ENCODE data around the gene TNNT2.

TNNT2 gene

DNA sequence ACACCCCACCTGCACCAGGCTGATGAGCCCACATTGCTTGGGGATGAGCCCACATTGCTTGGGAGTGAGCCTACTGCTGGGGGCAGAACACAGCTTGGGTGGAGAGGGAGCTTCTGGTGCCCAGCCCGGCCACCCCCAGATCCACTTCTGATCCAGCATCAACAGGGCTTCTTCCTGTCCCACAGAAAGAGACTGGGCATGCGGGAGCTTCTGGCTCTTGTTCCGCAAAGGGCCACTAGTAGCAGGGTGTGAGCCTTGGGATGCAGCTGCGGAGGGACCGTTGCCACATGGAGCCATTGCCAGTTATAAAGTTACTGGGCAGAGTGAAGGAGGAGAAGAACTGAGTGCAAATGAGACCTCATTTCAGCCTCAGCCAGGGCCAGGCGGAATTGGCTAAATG, 57.8 kb downstream of the TNNT2 start:
- no peak for ATAC-seq
- TF ChIP-seq BACH2 (CRISPR knock-in tag; IDR thresholded peaks at IDR 0.05; ENCODE audit: borderline replicate concordance) (no peak), ZNF565 (CRISPR knock-in tag; conservative IDR thresholded peaks at IDR 0.05; ENCODE audit: low read depth) (no peak), TCF4 (CRISPR knock-in tag; IDR thresholded peaks at IDR 0.05; ENCODE audit: borderline replicate concordance) (no peak), ARNTL (CRISPR knock-in tag; IDR thresholded peaks at IDR 0.05; ENCODE audit: borderline replicate concordance, low read depth) (no peak), ZNF70 (CRISPR knock-in tag; IDR thresholded peaks at IDR 0.05) (no peak), ZFP30 (CRISPR knock-in tag; IDR thresholded peaks at IDR 0.05) (no peak), OSR1 (CRISPR knock-in tag; IDR thresholded peaks at IDR 0.05) (no peak), SNAI2 (CRISPR knock-in tag; IDR thresholded peaks at IDR 0.05) (no peak), TOX (CRISPR knock-in tag; IDR thresholded peaks at IDR 0.05; ENCODE audit: borderline replicate concordance) (no peak), ISL1 (CRISPR knock-in tag; IDR thresholded peaks at IDR 0.05) (no peak), ZNF8 (CRISPR knock-in tag; IDR thresholded peaks at IDR 0.05) (no peak)
- TF ChIP-seq, protein P1, sequence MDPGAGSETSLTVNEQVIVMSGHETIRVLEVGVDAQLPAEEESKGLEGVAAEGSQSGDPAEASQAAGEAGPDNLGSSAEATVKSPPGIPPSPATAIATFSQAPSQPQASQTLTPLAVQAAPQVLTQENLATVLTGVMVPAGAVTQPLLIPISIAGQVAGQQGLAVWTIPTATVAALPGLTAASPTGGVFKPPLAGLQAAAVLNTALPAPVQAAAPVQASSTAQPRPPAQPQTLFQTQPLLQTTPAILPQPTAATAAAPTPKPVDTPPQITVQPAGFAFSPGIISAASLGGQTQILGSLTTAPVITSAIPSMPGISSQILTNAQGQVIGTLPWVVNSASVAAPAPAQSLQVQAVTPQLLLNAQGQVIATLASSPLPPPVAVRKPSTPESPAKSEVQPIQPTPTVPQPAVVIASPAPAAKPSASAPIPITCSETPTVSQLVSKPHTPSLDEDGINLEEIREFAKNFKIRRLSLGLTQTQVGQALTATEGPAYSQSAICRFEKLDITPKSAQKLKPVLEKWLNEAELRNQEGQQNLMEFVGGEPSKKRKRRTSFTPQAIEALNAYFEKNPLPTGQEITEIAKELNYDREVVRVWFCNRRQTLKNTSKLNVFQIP (CRISPR knock-in tag; IDR thresholded peaks at IDR 0.05; ENCODE audit: borderline replicate concordance, low read depth) = no peak
- TF ChIP-seq, protein P2, sequence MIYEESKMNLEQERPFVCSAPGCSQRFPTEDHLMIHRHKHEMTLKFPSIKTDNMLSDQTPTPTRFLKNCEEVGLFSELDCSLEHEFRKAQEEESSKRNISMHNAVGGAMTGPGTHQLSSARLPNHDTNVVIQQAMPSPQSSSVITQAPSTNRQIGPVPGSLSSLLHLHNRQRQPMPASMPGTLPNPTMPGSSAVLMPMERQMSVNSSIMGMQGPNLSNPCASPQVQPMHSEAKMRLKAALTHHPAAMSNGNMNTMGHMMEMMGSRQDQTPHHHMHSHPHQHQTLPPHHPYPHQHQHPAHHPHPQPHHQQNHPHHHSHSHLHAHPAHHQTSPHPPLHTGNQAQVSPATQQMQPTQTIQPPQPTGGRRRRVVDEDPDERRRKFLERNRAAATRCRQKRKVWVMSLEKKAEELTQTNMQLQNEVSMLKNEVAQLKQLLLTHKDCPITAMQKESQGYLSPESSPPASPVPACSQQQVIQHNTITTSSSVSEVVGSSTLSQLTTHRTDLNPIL (CRISPR knock-in tag; IDR thresholded peaks at IDR 0.05; ENCODE audit: low read depth) = no peak
- TF ChIP-seq, protein P3, sequence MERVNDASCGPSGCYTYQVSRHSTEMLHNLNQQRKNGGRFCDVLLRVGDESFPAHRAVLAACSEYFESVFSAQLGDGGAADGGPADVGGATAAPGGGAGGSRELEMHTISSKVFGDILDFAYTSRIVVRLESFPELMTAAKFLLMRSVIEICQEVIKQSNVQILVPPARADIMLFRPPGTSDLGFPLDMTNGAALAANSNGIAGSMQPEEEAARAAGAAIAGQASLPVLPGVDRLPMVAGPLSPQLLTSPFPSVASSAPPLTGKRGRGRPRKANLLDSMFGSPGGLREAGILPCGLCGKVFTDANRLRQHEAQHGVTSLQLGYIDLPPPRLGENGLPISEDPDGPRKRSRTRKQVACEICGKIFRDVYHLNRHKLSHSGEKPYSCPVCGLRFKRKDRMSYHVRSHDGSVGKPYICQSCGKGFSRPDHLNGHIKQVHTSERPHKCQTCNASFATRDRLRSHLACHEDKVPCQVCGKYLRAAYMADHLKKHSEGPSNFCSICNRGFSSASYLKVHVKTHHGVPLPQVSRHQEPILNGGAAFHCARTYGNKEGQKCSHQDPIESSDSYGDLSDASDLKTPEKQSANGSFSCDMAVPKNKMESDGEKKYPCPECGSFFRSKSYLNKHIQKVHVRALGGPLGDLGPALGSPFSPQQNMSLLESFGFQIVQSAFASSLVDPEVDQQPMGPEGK (CRISPR knock-in tag; IDR thresholded peaks at IDR 0.05; ENCODE audit: borderline replicate concordance) = no peak
- TF ChIP-seq, protein P4, sequence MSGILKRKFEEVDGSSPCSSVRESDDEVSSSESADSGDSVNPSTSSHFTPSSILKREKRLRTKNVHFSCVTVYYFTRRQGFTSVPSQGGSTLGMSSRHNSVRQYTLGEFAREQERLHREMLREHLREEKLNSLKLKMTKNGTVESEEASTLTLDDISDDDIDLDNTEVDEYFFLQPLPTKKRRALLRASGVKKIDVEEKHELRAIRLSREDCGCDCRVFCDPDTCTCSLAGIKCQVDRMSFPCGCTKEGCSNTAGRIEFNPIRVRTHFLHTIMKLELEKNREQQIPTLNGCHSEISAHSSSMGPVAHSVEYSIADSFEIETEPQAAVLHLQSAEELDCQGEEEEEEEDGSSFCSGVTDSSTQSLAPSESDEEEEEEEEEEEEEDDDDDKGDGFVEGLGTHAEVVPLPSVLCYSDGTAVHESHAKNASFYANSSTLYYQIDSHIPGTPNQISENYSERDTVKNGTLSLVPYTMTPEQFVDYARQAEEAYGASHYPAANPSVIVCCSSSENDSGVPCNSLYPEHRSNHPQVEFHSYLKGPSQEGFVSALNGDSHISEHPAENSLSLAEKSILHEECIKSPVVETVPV (CRISPR knock-in tag; IDR thresholded peaks at IDR 0.05) = no peak
- TF ChIP-seq, protein P5, sequence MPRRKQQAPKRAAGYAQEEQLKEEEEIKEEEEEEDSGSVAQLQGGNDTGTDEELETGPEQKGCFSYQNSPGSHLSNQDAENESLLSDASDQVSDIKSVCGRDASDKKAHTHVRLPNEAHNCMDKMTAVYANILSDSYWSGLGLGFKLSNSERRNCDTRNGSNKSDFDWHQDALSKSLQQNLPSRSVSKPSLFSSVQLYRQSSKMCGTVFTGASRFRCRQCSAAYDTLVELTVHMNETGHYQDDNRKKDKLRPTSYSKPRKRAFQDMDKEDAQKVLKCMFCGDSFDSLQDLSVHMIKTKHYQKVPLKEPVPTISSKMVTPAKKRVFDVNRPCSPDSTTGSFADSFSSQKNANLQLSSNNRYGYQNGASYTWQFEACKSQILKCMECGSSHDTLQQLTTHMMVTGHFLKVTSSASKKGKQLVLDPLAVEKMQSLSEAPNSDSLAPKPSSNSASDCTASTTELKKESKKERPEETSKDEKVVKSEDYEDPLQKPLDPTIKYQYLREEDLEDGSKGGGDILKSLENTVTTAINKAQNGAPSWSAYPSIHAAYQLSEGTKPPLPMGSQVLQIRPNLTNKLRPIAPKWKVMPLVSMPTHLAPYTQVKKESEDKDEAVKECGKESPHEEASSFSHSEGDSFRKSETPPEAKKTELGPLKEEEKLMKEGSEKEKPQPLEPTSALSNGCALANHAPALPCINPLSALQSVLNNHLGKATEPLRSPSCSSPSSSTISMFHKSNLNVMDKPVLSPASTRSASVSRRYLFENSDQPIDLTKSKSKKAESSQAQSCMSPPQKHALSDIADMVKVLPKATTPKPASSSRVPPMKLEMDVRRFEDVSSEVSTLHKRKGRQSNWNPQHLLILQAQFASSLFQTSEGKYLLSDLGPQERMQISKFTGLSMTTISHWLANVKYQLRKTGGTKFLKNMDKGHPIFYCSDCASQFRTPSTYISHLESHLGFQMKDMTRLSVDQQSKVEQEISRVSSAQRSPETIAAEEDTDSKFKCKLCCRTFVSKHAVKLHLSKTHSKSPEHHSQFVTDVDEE (CRISPR knock-in tag; IDR thresholded peaks at IDR 0.05) = no peak

DNA sequence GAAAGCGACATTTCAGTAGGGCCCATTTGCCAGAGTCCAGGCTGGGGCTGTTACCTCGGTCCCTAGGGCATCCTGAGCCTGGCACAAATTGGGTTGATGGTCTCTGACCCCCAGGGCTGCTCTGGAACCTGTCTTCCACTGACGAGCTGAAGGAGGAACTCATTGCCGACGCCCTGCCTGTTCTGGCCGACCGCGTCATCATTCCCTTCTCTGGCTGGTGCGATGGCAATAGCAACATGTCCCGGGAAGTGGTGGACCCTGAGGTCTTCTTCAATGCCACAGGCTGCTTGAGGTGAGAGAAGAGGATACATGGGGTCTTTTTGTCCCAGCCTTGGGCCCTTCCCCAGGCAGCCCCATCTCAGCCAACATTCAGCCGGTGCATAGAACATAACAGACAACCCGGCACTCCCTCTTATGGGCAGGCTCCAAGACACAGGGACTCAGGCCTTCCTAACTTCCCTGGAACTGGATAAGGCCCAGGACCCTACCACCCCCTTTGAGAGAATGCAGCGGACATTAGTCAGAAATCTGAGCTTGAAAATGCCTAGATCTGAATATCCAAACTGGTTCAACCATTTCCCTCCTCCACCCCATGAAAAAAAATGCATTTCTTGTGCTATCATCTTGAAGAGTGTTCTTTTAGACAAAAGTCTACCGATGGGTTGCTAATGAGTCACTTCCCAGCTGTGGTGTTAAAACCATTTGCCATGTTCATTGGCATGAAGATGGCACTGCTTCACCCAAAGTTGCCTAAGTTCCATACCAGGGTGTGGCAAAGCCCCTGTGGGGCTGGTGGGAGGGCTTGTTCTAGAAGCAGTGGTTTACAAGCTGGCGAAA, 58.8 kb downstream of the TNNT2 start:
- TF ChIP-seq ZNF70 (CRISPR knock-in tag; IDR thresholded peaks at IDR 0.05) (no peak), ZNF565 (CRISPR knock-in tag; conservative IDR thresholded peaks at IDR 0.05; ENCODE audit: low read depth) (no peak), TCF4 (CRISPR knock-in tag; IDR thresholded peaks at IDR 0.05; ENCODE audit: borderline replicate concordance) (no peak), ISL1 (CRISPR knock-in tag; IDR thresholded peaks at IDR 0.05) (no peak), PPARA (CRISPR knock-in tag; IDR thresholded peaks at IDR 0.05; ENCODE audit: borderline replicate concordance) (no peak), GLIS3 (CRISPR knock-in tag; IDR thresholded peaks at IDR 0.05) (no peak), ZNF8 (CRISPR knock-in tag; IDR thresholded peaks at IDR 0.05) (no peak), ZFP3 (CRISPR knock-in tag; IDR thresholded peaks at IDR 0.05) (no peak), BACH2 (CRISPR knock-in tag; IDR thresholded peaks at IDR 0.05; ENCODE audit: borderline replicate concordance) (no peak), ESRRG (CRISPR knock-in tag; IDR thresholded peaks at IDR 0.05) (no peak), TOX (CRISPR knock-in tag; IDR thresholded peaks at IDR 0.05; ENCODE audit: borderline replicate concordance) (no peak), CSDC2 (CRISPR knock-in tag; IDR thresholded peaks at IDR 0.05) (no peak), ARNTL (CRISPR knock-in tag; IDR thresholded peaks at IDR 0.05; ENCODE audit: borderline replicate concordance, low read depth) (no peak), SNAI2 (CRISPR knock-in tag; IDR thresholded peaks at IDR 0.05) (no peak)
- TF ChIP-seq, protein P1 (CRISPR knock-in tag; IDR thresholded peaks at IDR 0.05; ENCODE audit: borderline replicate concordance, low read depth) = no peak
- TF ChIP-seq, protein P3 (CRISPR knock-in tag; IDR thresholded peaks at IDR 0.05; ENCODE audit: borderline replicate concordance) = no peak
- TF ChIP-seq, protein P4 (CRISPR knock-in tag; IDR thresholded peaks at IDR 0.05) = no peak
- no peak for ATAC-seq
